ENCODE data around the gene DEXI. TPM values are rescaled to one million over a fixed set of nuclear protein-coding genes. Genes with fewer than 3 reads are reported as not detected.

The DEXI gene
- total and polyA plus RNA-seq, 2 of the 13 experiments (the other 11 are each of a cell fraction or from before 2014, with no cell fraction given): 51.5 to 70.4 TPM

DNA sequence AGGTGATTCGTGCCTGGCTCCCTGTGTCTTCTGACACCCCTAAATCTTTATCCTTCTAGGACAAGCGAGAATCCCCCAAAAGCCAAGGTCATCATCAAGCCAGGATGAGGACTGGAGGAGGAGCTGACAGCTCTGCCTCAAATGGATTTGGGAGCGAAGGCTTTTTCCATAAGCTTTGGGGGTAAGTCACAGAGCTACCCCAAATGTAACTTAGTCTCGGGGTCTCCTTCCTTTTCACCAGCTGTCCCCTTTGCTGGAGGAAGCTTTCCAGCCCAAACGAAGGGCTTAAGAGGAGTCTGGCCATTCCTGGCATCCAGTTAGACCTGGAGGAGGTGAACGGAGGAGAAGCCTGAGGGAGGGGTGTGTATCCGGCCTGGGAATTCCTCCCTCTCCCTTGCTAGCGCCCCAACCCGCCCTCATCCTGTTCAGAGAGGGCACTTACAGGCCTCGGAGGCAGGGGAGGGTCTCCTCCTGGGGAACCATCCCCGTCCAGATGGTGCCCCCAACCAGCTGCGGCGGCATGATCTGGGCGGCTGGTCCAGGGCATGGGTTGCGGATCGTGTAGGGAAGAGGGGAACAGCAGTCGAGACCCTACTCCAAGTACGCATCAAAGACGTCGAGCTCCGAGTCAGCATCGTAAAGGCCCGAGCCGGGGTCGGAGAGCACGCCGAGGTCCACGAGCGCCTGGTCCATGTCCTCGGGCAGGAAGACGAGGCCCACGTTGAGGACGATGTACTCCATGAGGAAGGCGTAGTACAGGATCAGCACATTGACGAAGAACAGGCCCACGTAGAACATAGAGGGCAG is 938 bp downstream of the DEXI start (continued):
- TF ChIP-seq, protein P1, sequence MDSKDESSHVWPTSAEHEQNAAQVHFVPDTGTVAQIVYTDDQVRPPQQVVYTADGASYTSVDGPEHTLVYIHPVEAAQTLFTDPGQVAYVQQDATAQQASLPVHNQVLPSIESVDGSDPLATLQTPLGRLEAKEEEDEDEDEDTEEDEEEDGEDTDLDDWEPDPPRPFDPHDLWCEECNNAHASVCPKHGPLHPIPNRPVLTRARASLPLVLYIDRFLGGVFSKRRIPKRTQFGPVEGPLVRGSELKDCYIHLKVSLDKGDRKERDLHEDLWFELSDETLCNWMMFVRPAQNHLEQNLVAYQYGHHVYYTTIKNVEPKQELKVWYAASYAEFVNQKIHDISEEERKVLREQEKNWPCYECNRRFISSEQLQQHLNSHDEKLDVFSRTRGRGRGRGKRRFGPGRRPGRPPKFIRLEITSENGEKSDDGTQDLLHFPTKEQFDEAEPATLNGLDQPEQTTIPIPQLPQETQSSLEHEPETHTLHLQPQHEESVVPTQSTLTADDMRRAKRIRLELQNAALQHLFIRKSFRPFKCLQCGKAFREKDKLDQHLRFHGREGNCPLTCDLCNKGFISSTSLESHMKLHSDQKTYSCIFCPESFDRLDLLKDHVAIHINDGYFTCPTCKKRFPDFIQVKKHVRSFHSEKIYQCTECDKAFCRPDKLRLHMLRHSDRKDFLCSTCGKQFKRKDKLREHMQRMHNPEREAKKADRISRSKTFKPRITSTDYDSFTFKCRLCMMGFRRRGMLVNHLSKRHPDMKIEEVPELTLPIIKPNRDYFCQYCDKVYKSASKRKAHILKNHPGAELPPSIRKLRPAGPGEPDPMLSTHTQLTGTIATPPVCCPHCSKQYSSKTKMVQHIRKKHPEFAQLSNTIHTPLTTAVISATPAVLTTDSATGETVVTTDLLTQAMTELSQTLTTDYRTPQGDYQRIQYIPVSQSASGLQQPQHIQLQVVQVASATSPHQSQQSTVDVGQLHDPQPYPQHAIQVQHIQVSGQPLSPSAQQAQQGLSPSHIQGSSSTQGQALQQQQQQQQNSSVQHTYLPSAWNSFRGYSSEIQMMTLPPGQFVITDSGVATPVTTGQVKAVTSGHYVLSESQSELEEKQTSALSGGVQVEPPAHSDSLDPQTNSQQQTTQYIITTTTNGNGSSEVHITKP (CRISPR knock-in tag; IDR thresholded peaks at IDR 0.05; ENCODE audit: low read depth): no peak; the same call in none of the 2 replicates
- TF ChIP-seq MYC (CRISPR knock-in tag; IDR thresholded peaks at IDR 0.05; ENCODE audit: borderline replicate concordance) (peak; percentile 58; the same call in 1 of the 2 replicates), ZSCAN21 (CRISPR knock-in tag; IDR thresholded peaks at IDR 0.05; ENCODE audit: borderline replicate concordance) (no peak; the same call in 1 of the 2 replicates), SP1 (IDR thresholded peaks at IDR 0.05) (no peak), SP1 (CRISPR knock-in tag; IDR thresholded peaks at IDR 0.05) (no peak), ZNF354B (CRISPR knock-in tag; IDR thresholded peaks at IDR 0.05) (no peak), ZNF274 (CRISPR knock-in tag; IDR thresholded peaks at IDR 0.05) (peak; percentile 56; the same call in 1 of the 2 replicates), BORCS8-MEF2B (CRISPR knock-in tag; IDR thresholded peaks at IDR 0.05) (no peak), NR2F6 (IDR thresholded peaks at IDR 0.05) (no peak), NR2F6 (CRISPR knock-in tag; IDR thresholded peaks at IDR 0.05) (no peak), ARID2 (CRISPR knock-in tag; IDR thresholded peaks at IDR 0.05; ENCODE audit: borderline replicate concordance) (no peak), SP140L (CRISPR knock-in tag; IDR thresholded peaks at IDR 0.05; ENCODE audit: borderline replicate concordance) (no peak), ZNF780A (CRISPR knock-in tag; IDR thresholded peaks at IDR 0.05) (no peak), ZNF781 (CRISPR knock-in tag; IDR thresholded peaks at IDR 0.05; ENCODE audit: borderline replicate concordance, not compliant biosample characterization) (peak; percentile 39), PAF1 (CRISPR knock-in tag; IDR thresholded peaks at IDR 0.05) (no peak), FOXO1 (CRISPR knock-in tag; IDR thresholded peaks at IDR 0.05) (no peak), RELA (CRISPR knock-in tag; IDR thresholded peaks at IDR 0.05) (no peak), ZNF256 (CRISPR knock-in tag; conservative IDR thresholded peaks at IDR 0.05) (no peak)
- TF ChIP-seq, protein P2, sequence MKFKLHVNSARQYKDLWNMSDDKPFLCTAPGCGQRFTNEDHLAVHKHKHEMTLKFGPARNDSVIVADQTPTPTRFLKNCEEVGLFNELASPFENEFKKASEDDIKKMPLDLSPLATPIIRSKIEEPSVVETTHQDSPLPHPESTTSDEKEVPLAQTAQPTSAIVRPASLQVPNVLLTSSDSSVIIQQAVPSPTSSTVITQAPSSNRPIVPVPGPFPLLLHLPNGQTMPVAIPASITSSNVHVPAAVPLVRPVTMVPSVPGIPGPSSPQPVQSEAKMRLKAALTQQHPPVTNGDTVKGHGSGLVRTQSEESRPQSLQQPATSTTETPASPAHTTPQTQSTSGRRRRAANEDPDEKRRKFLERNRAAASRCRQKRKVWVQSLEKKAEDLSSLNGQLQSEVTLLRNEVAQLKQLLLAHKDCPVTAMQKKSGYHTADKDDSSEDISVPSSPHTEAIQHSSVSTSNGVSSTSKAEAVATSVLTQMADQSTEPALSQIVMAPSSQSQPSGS (CRISPR knock-in tag; IDR thresholded peaks at IDR 0.05): 0 out of 2 replicates have a peak, but pooled peaks have one; percentile 21
- TF ChIP-seq, protein P3, sequence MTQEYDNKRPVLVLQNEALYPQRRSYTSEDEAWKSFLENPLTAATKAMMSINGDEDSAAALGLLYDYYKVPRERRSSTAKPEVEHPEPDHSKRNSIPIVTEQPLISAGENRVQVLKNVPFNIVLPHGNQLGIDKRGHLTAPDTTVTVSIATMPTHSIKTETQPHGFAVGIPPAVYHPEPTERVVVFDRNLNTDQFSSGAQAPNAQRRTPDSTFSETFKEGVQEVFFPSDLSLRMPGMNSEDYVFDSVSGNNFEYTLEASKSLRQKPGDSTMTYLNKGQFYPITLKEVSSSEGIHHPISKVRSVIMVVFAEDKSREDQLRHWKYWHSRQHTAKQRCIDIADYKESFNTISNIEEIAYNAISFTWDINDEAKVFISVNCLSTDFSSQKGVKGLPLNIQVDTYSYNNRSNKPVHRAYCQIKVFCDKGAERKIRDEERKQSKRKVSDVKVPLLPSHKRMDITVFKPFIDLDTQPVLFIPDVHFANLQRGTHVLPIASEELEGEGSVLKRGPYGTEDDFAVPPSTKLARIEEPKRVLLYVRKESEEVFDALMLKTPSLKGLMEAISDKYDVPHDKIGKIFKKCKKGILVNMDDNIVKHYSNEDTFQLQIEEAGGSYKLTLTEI (CRISPR knock-in tag; conservative IDR thresholded peaks at IDR 0.05): no peak
- TF ChIP-seq, protein P4, sequence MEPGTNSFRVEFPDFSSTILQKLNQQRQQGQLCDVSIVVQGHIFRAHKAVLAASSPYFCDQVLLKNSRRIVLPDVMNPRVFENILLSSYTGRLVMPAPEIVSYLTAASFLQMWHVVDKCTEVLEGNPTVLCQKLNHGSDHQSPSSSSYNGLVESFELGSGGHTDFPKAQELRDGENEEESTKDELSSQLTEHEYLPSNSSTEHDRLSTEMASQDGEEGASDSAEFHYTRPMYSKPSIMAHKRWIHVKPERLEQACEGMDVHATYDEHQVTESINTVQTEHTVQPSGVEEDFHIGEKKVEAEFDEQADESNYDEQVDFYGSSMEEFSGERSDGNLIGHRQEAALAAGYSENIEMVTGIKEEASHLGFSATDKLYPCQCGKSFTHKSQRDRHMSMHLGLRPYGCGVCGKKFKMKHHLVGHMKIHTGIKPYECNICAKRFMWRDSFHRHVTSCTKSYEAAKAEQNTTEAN (CRISPR knock-in tag; conservative IDR thresholded peaks at IDR 0.05): no peak
